ENCODE measurements around the gene FASN.
A peak's percentile ranks its signal among the peaks of the same experiment; 100 is the strongest.

DNA sequence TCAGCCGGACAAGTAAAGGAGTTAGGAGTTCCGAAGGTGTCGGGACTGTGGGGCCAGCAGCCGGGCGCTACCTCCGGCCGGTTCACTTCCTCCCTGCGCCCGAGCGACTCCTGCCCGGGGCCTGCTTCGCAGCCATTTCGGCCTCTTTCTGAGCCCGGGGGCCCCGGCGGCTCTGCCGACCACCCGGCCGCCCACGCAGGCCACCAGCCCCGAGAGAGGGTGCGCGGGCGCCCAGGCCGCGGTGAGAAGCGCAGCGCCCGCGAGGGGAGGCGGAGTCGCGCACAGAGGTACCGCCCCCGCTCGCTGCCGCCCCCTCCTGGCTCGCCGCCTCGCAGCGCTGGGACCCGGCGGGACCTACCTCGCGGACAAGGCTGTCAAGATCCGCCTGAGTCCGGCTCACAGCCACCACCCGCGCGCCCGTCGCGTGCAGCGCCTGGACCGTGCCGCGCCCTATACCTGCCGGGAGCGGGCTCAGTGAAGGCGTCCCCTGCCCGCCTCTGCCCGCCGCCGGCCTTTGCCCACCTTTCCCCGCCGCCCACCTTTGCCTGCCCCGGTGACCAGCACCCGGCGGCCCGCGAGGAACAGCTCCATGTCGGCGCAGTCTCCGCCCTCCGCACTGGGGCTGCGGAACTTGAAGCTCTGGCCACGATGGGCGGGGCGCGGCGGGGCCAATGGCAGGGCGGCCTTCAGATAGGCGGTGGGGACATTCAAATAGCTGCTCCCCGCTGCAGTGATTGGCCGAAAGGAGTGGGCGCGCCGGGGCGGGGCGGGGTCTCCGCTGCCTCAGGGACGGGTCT, 60.7 kb downstream of the FASN start, which contains the start of gene DCXR:
- TF ChIP-seq, protein P1, sequence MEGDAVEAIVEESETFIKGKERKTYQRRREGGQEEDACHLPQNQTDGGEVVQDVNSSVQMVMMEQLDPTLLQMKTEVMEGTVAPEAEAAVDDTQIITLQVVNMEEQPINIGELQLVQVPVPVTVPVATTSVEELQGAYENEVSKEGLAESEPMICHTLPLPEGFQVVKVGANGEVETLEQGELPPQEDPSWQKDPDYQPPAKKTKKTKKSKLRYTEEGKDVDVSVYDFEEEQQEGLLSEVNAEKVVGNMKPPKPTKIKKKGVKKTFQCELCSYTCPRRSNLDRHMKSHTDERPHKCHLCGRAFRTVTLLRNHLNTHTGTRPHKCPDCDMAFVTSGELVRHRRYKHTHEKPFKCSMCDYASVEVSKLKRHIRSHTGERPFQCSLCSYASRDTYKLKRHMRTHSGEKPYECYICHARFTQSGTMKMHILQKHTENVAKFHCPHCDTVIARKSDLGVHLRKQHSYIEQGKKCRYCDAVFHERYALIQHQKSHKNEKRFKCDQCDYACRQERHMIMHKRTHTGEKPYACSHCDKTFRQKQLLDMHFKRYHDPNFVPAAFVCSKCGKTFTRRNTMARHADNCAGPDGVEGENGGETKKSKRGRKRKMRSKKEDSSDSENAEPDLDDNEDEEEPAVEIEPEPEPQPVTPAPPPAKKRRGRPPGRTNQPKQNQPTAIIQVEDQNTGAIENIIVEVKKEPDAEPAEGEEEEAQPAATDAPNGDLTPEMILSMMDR (conservative IDR thresholded peaks at IDR 0.05; ENCODE audit: low read length), result peak; percentile 67
- no peak for TF ChIP-seq EZH2phosphoT487 (IDR thresholded peaks at IDR 0.05; ENCODE audit: borderline replicate concordance)
